Vagina (tissue), 2 donors: ENCODE measurements around the gene MT1A. TPM values are rescaled to one million over a fixed set of nuclear protein-coding genes. Genes with fewer than 3 reads are reported as not detected.
A peak's percentile ranks its signal among the peaks of the same experiment; 100 is the strongest.

Experiments used
- DNase-seq, 2 donors: peaks; one replicate each; pipeline ENCODE4 v3.0.0-alpha.2; 2017; ENCODE audit errors: extremely low spot score in 2 of 2
- H3K27ac ChIP-seq: fragments of 200-600 bp; sonication (generic); one replicate; pipeline ENCODE4 v1.5.1; 2019
- H3K27me3 ChIP-seq: fragments of 200-600 bp; sonication (generic); one replicate; pipeline ENCODE4 v1.5.1; 2019
- H3K36me3 ChIP-seq, 2 donors: fragments of 200-600 bp; sonication (generic); one replicate each; pipeline ENCODE4 v1.5.1; 2017 to 2019
- H3K4me1 ChIP-seq: fragments of 200-600 bp; sonication (generic); one replicate; pipeline ENCODE4 v1.5.1; 2019
- H3K4me3 ChIP-seq, 2 donors: fragments of 200-600 bp; sonication (generic); 1 replicate in 1 of 2; 2 replicates in 1 of 2; pipeline ENCODE4 v1.5.1; 2016 to 2019
- H3K9me3 ChIP-seq: fragments of 200-600 bp; sonication (generic); one replicate; pipeline ENCODE4 v1.5.1; 2019
- CTCF ChIP-seq, 3 experiments: fragments of 450-650 bp in 2 of 3; fragments of 200-600 bp in 1 of 3; sonication (generic) in 1 of 3; IDR thresholded peaks; one replicate each; pipeline ENCODE4 v1.5.1; 2017 to 2019; ENCODE audit warnings: antibody characterized with exemption in 3 of 3, mild to moderate bottlenecking in 2 of 3, moderate library complexity in 2 of 3
- POLR2A ChIP-seq, 2 donors: fragments of 450-650 bp; IDR thresholded peaks; one replicate each; pipeline ENCODE4 v1.6.1; 2017; ENCODE audit warnings: antibody characterized with exemption in 2 of 2, mild to moderate bottlenecking in 2 of 2, moderate library complexity in 2 of 2
- POLR2AphosphoS5 ChIP-seq, 2 donors: sonication (generic); formaldehyde crosslinking; IDR thresholded peaks; one replicate each; pipeline ENCODE4 v1.9.0; 2017; ENCODE audit warnings: antibody characterized with exemption in 2 of 2, mild to moderate bottlenecking in 2 of 2, low read depth in 1 of 2; ENCODE audit not compliant: insufficient read depth in 1 of 2
- intact Hi-C: fragments of 100-400 bp; cut with DNase I; formaldehyde crosslinking; loops from one replicate; pipeline ENCODE4 v1.15.1; 2023
- total RNA-seq: library from RNA; depleted of rRNA; stranded (reverse); fragments of >200 nt; gene quantifications from one replicate; pipeline ENCODE4 v1.2.3, GENCODE V29; 2016

The MT1A gene
- total RNA-seq, 1 donor from 2014 or later: 110 TPM

- Histone ChIP-seq H3K9me3 (no peaks in the 10 kb centered on the region), H3K36me3 (no peaks in the 10 kb centered on the region), H3K4me1 (peaks cover 27% of the 10 kb centered on the region), H3K27ac (peak overlapping the region; percentile 71), H3K27me3 (no peaks in the 10 kb centered on the region), H3K4me3 (peak overlapping the region; percentile 52 to 53)
- intact Hi-C loops: loop anchor here (2.0 kb wide), 1 partner anchor 25 kb away; the partner anchor contains the start of gene MT2A
- no peak for DNase-seq
- TF ChIP-seq POLR2AphosphoS5 (IDR thresholded peaks at IDR 0.05; ENCODE audit: insufficient read depth in 1 of 2, low read depth in 1 of 2) (no peak), POLR2A (IDR thresholded peaks at IDR 0.05) (no peak), CTCF (IDR thresholded peaks at IDR 0.05) (no peak)
Measured at GRCh38 chr16:56633535-56633934, 4.9 kb upstream of the MT1A start.

- Histone ChIP-seq H3K27me3 (no peaks in the 10 kb centered on the region), H3K4me1 (peaks cover 32% of the 10 kb centered on the region), H3K27ac (no peak overlapping the region), H3K36me3 (no peaks in the 10 kb centered on the region), H3K9me3 (no peaks in the 10 kb centered on the region), H3K4me3 (no peak overlapping the region)
- no peak for TF ChIP-seq POLR2A (IDR thresholded peaks at IDR 0.05)
- no peak for TF ChIP-seq POLR2AphosphoS5 (IDR thresholded peaks at IDR 0.05; ENCODE audit: insufficient read depth in 1 of 2, low read depth in 1 of 2)
- no peak for TF ChIP-seq CTCF (IDR thresholded peaks at IDR 0.05)
- intact Hi-C loops: no loop called here
- no peak for DNase-seq
Measured at GRCh38 chr16:56634715-56635440, 3.6 kb upstream of the MT1A start.

- Histone ChIP-seq H3K36me3 (no peaks in the 10 kb centered on the region), H3K4me1 (peaks cover 32% of the 10 kb centered on the region), H3K27ac (no peak overlapping the region), H3K27me3 (no peaks in the 10 kb centered on the region), H3K9me3 (no peaks in the 10 kb centered on the region), H3K4me3 (no peak overlapping the region)
- no peak for TF ChIP-seq POLR2A (IDR thresholded peaks at IDR 0.05)
- TF ChIP-seq CTCF (IDR thresholded peaks at IDR 0.05): no peak
- TF ChIP-seq POLR2AphosphoS5 (IDR thresholded peaks at IDR 0.05; ENCODE audit: insufficient read depth in 1 of 2, low read depth in 1 of 2): no peak
- no peak for DNase-seq
- intact Hi-C loops: no loop called here
Measured at GRCh38 chr16:56635441-56635967, 3.0 kb upstream of the MT1A start.

DNA sequence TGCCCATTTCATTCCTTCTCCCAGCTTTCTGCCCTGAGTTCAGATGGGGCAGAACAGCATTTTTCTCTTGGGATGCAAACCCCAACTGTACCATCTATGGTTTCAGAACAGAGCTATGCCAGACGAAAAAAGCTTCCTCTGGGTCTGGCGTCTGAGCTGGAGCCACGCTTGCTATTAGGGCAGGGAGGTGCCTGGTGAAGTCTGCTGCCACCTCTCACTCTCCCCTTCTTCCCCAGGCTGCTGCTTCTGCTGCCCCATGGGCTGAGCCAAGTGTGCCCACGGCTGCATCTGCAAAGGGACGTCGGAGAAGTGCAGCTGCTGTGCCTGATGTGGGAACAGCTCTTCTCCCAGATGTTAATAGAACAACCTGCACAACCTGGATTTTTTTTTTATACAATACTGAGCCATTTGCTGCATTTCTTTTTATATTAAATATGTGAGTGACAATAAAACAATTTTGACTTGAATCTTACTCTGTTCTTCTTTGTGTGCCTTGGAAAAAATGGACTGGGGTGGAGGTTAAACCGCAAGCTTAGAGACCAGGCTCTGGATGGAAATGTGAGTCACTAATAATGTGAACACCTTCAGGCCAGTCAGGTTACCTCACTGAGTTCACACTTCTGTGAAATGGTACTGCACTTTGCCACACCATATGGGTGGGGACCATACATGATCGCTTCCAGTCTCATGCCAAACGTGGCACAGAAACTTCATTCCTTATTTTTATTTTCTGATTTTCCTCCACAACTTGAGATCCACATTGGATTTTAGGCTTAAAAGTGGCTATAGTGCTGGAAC, 1.7 kb upstream of the MT1A start:
- Histone ChIP-seq H3K4me1 (peaks cover 32% of the 10 kb centered on the region), H3K27me3 (no peaks in the 10 kb centered on the region), H3K4me3 (no peak overlapping the region), H3K9me3 (no peaks in the 10 kb centered on the region), H3K27ac (no peak overlapping the region), H3K36me3 (no peaks in the 10 kb centered on the region)
- TF ChIP-seq POLR2AphosphoS5 (IDR thresholded peaks at IDR 0.05; ENCODE audit: insufficient read depth in 1 of 2, low read depth in 1 of 2): no peak
- TF ChIP-seq POLR2A (IDR thresholded peaks at IDR 0.05): no peak
- no peak for TF ChIP-seq CTCF (IDR thresholded peaks at IDR 0.05)
- intact Hi-C loops: no loop called here
- DNase-seq: no peak
